Panc1 (cell line): ENCODE measurements around the gene APPL2. TPM values are rescaled to one million over a fixed set of nuclear protein-coding genes. Genes with fewer than 3 reads are reported as not detected.

Experiments
- ATAC-seq: fragments of 200-7000 bp; cut with Tn5 transposase; 2 replicates; pipeline ENCODE4 v1.9.1; 2020; ENCODE audit warnings: mild to moderate bottlenecking, moderate library complexity
- BruUV-seq: library from RNA; stranded (reverse); fragments of 400-500 nt; replicated peaks from 2 replicates; lab custom pipeline; 2021; lab: Mats Ljungman, UMichigan
- CTCF ChIA-PET: fragments of 300-600 bp; sonication (Branson Sonifier 250); formaldehyde crosslinking; loops from one replicate; lab custom pipeline; 2022; ENCODE audit warnings: antibody characterized with exemption; lab: Charles Lee
- POLR2A ChIA-PET: fragments of 300-600 bp; sonication (Branson Sonifier 250); formaldehyde crosslinking; loops from one replicate; lab custom pipeline; 2022; ENCODE audit warnings: antibody characterized with exemption; lab: Charles Lee
- DNase-seq: peaks from one replicate; pipeline ENCODE4 v3.0.0-alpha.2; 2010; ENCODE audit warnings: low read depth, low spot score
- H3K27ac ChIP-seq: 2 replicates; pipeline ENCODE4 v1.5.1; 2011; ENCODE audit warnings: mild to moderate bottlenecking, low read length, inconsistent platforms
- H3K27me3 ChIP-seq: fragments of 200-500 bp; sonication (Bioruptor generic); 2 replicates; pipeline ENCODE4 v1.6.0; 2014; ENCODE audit warnings: low read length, inconsistent platforms; ENCODE audit not compliant: control insufficient read depth, insufficient read depth
- H3K36me3 ChIP-seq: fragments of 200-500 bp; sonication (Bioruptor generic); 2 replicates; pipeline ENCODE4 v1.5.1; 2014; ENCODE audit warnings: inconsistent platforms, mild to moderate bottlenecking, low read length, moderate library complexity; ENCODE audit not compliant: control insufficient read depth, insufficient read depth
- H3K4me1 ChIP-seq: 2 replicates; pipeline ENCODE4 v1.5.1; 2011; ENCODE audit warnings: inconsistent platforms, mild to moderate bottlenecking, low read length, moderate library complexity; ENCODE audit not compliant: control insufficient read depth, insufficient read depth
- H3K4me3 ChIP-seq, 2 experiments: 2 replicates each; pipeline ENCODE4 v1.5.1; 2011 to 2012; ENCODE audit warnings: low read depth in 2 of 2, low read length in 2 of 2, mild to moderate bottlenecking in 2 of 2, inconsistent platforms in 1 of 2, moderate library complexity in 1 of 2
- H3K9me3 ChIP-seq: fragments of 200-500 bp; sonication (Bioruptor generic); 2 replicates; pipeline ENCODE4 v1.5.1; 2014; ENCODE audit warnings: low read depth, mild to moderate bottlenecking, inconsistent platforms, low read length, moderate library complexity; ENCODE audit not compliant: control insufficient read depth, insufficient read depth
- CTCF ChIP-seq: fragments of 450-650 bp; IDR thresholded peaks from 2 replicates; pipeline ENCODE4 v1.5.1; 2017; ENCODE audit warnings: mild to moderate bottlenecking
- POLR2AphosphoS5 ChIP-seq: IDR thresholded peaks from 2 replicates; pipeline ENCODE4 v1.6.1; 2012; ENCODE audit warnings: mild to moderate bottlenecking, low read depth, low read length, moderate library complexity
- SIN3A ChIP-seq: IDR thresholded peaks from 2 replicates; pipeline ENCODE4 v1.6.1; 2012; ENCODE audit warnings: low read depth, mild to moderate bottlenecking, low read length, moderate library complexity, borderline replicate concordance; ENCODE audit not compliant: insufficient read depth
- TCF7L2 ChIP-seq: IDR thresholded peaks from 2 replicates; pipeline ENCODE4 v1.6.1; 2011; ENCODE audit warnings: mild to moderate bottlenecking, low read depth, low read length, inconsistent platforms
- in situ Hi-C: cut with HindIII; loops from 2 replicates; pipeline ENCODE4 v1.10.0; 2016; ENCODE audit warnings: low sequenced_read_pairs, low pct_unique_long_range_greater_than_20kb
- intact Hi-C: fragments of 100-400 bp; cut with micrococcal nuclease; formaldehyde crosslinking; loops from one replicate; pipeline ENCODE4 v1.10.0; 2022; ENCODE audit not compliant: unreplicated experiment
- total RNA-seq: library from RNA; stranded (reverse); gene quantifications from one replicate; pipeline ENCODE4 v1.2.1, GENCODE V29; 2021; ENCODE audit not compliant: unreplicated experiment
- TF ChIP-seq, protein P1 (sequence below), 2 experiments: IDR thresholded peaks; 2 replicates each; pipeline ENCODE4 v1.6.1; 2011 to 2012; ENCODE audit warnings: low read depth in 2 of 2, control low read depth in 1 of 2, low read length in 1 of 2, mild to moderate bottlenecking in 1 of 2, moderate library complexity in 1 of 2; ENCODE audit not compliant: insufficient read depth in 1 of 2

Gene APPL2
- total RNA-seq, 1 experiment from 2014 or later = 21.2 TPM

DNA sequence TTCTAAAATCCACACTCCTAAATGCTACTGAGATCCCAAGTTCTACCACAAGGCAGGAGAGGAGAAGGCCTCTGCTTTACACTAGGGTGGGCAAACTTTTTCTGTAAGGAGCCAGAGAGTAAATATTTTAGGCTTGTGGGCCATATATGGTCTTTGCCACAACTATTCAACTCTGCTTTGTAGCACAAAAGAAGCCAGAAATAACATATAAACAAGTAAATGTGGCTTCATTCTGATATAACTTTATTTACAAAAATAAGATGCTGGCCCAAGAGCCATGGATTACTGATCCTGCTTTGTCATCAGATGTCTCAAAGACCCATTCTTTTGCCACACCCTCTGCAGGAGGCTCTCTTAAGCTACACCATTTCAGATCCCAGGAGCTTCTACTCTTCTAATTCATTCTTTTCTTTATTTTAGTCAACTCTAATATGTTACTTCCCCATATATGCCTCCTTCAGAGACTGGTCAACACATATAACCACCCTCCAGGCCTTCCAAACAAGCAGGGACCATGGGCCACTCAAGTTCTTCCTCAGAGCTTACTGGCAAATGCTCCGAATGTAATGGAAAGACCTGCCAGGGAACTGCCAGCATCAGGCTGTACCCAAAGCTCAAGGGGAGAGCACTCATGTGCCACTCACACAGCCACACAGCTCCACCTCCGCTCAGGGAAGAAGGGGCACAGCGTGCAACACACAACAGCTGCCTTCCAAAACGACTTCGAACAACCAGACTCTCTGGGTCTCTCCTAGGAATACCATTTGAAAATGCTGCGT, 15.6 kb downstream of the APPL2 start:
- in situ Hi-C loops = no loop called here
- TF ChIP-seq POLR2AphosphoS5 (no peak), TCF7L2 (no peak), CTCF (no peak), SIN3A (no peak)
- TF ChIP-seq, protein P1, sequence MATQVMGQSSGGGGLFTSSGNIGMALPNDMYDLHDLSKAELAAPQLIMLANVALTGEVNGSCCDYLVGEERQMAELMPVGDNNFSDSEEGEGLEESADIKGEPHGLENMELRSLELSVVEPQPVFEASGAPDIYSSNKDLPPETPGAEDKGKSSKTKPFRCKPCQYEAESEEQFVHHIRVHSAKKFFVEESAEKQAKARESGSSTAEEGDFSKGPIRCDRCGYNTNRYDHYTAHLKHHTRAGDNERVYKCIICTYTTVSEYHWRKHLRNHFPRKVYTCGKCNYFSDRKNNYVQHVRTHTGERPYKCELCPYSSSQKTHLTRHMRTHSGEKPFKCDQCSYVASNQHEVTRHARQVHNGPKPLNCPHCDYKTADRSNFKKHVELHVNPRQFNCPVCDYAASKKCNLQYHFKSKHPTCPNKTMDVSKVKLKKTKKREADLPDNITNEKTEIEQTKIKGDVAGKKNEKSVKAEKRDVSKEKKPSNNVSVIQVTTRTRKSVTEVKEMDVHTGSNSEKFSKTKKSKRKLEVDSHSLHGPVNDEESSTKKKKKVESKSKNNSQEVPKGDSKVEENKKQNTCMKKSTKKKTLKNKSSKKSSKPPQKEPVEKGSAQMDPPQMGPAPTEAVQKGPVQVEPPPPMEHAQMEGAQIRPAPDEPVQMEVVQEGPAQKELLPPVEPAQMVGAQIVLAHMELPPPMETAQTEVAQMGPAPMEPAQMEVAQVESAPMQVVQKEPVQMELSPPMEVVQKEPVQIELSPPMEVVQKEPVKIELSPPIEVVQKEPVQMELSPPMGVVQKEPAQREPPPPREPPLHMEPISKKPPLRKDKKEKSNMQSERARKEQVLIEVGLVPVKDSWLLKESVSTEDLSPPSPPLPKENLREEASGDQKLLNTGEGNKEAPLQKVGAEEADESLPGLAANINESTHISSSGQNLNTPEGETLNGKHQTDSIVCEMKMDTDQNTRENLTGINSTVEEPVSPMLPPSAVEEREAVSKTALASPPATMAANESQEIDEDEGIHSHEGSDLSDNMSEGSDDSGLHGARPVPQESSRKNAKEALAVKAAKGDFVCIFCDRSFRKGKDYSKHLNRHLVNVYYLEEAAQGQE (IDR thresholded peaks at IDR 0.05; ENCODE audit: insufficient read depth in 1 of 2, low read depth in 2 of 2, low read length in 1 of 2) = no peak
- Histone ChIP-seq H3K9me3 (no peaks in the 10 kb centered on the region), H3K4me3 (no peak overlapping the region), H3K27ac (no peak overlapping the region), H3K4me1 (no peaks in the 10 kb centered on the region), H3K36me3 (no peaks in the 10 kb centered on the region; the same call in 1 of the 2 replicates), H3K27me3 (no peaks in the 10 kb centered on the region)
- no peak for DNase-seq
- ChIA-PET POLR2A (no interaction called here), CTCF (no interaction called here)
- ATAC-seq = no peak
- BruUV-seq = no TSS peak
- intact Hi-C loops = no loop called here

GRCh38 chr12:105219261-105220028, 16.5 kb downstream of the APPL2 start:
- TF ChIP-seq, protein P1 (IDR thresholded peaks at IDR 0.05; ENCODE audit: insufficient read depth in 1 of 2, low read depth in 2 of 2, low read length in 1 of 2) = no peak
- TF ChIP-seq TCF7L2 = no peak
- TF ChIP-seq POLR2AphosphoS5 = no peak
- H3K4me3 ChIP-seq = no peak overlapping the region
- ChIA-PET POLR2A (no interaction called here), CTCF (no interaction called here)
- H3K27me3 ChIP-seq = no peaks in the 10 kb centered on the region
- H3K27ac ChIP-seq = no peak overlapping the region
- intact Hi-C loops (no loop called here), in situ Hi-C loops (no loop called here)
- H3K4me1 ChIP-seq = no peaks in the 10 kb centered on the region
- no peak for ATAC-seq
- no peaks in the 10 kb centered on the region; the same call in 1 of the 2 replicates for H3K36me3 ChIP-seq
- H3K9me3 ChIP-seq = no peaks in the 10 kb centered on the region
- BruUV-seq = no TSS peak
- DNase-seq = no peak
